ENCODE results near the gene SLC13A5.
"Not testable (repeated sequence)": the region's sequence is repeated elsewhere in the genome, so short reads cannot be mapped to it uniquely, and the experiment has no call there.

The SLC13A5 gene

GRCh38 chr17:6658411-6658810 is 54.8 kb downstream of the SLC13A5 start:
- FAIRE-seq = not testable (repeated sequence)

- no peak for FAIRE-seq
These were observed 55.4 kb downstream of the SLC13A5 start for GRCh38 chr17:6657633-6658287.

DNA sequence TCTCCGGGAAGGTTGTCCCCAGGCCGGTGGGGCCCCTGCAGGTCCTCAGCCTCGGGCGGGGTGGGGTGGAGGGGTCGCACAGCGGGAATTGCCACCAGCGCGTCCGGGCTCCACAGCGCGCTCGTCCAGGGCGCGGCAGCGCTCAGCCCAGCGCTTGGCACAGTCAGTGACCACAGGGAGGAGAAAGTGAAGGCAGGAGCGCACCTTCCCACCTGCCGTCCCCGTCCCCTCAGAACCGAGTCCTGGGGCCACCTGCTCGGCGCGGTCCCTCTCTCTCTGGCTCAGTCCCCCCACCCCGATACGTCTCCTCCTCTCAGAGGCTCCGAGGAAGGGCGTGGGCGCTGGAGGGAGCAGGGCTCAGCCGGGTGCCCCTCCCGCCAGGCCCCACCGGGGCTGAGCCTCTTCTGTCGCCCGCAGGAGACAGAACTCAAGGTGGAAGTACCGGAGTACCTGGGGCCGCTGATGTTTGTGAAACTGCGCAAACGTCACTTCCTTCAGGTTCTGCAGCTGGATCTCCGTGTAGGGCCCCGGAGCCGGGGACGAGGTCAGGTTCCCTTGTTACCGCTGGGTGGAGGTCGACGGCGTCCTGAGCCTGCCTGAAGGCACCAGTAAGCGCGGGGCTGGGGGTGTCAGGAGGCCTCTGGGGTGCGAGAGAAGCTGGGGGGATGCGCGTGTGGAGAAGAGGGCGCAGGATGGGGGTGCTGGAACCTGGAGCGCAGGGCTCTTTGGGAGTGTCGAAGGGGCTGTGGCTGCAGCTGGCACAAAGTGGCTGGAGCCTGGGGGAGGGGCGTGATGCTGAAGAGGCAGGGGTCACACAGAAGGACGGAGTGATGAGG is 56.2 kb downstream of the SLC13A5 start:
- FAIRE-seq = not testable (repeated sequence)

GRCh38 chr17:6655732-6656361 is 57.3 kb downstream of the SLC13A5 start:
- FAIRE-seq = not testable (repeated sequence)

- FAIRE-seq = no peak
These were observed 58.1 kb downstream of the SLC13A5 start for GRCh38 chr17:6654841-6655731.

- no peak for FAIRE-seq
These were observed 61.2 kb downstream of the SLC13A5 start for GRCh38 chr17:6651919-6652452.

- peak; percentile 43 for FAIRE-seq
These were observed 61.7 kb downstream of the SLC13A5 start, which contains the start of the genes C17orf100 and MED31 for GRCh38 chr17:6651354-6651918. Gene C17orf100, plus strand, starts transcription at chr17:6651762. Its CDS starts 152 bp downstream, at chr17:6651914. Gene MED31, minus strand, starts transcription at chr17:6651605. Its CDS starts 77 bp downstream, at chr17:6651528.

- FAIRE-seq = no peak
These were observed 65.0 kb downstream of the SLC13A5 start for GRCh38 chr17:6648181-6648580.

- no peak for FAIRE-seq
These were observed 69.6 kb downstream of the SLC13A5 start for GRCh38 chr17:6643451-6644125.

DNA sequence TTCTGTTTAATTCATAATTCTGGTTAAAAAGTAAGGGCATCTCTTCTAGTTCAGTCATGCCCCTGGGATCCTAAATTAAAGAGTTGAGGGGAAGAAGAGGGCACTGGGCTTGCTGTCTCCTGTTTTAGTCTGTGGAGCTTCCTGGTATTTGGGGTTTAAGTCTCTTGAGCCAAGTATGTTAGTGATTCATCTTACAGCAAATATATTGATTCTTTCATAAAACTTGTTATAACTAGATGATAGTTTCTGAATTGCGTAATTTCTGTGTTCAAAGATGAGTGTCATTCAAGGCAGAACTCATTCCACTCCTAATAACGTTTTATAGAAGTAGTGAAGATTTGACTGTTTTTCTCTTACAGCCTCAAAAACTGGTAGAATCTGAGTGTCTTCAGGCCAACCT is 70.6 kb downstream of the SLC13A5 start:
- no peak for FAIRE-seq

- FAIRE-seq = no peak
These were observed 71.8 kb downstream of the SLC13A5 start for GRCh38 chr17:6641247-6641863.

- FAIRE-seq = no peak
These were observed 72.5 kb downstream of the SLC13A5 start, which contains the start of the genes KIAA0753 and TXNDC17 for GRCh38 chr17:6640536-6641246. Gene KIAA0753, minus strand, starts transcription at chr17:6640711. Its CDS starts 5,608 bp downstream, at chr17:6635103. Gene TXNDC17, plus strand, starts transcription at chr17:6641060. Its CDS starts 23 bp downstream, at chr17:6641083.

GRCh38 chr17:6639586-6640535 is 73.3 kb downstream of the SLC13A5 start:
- FAIRE-seq = no peak

DNA sequence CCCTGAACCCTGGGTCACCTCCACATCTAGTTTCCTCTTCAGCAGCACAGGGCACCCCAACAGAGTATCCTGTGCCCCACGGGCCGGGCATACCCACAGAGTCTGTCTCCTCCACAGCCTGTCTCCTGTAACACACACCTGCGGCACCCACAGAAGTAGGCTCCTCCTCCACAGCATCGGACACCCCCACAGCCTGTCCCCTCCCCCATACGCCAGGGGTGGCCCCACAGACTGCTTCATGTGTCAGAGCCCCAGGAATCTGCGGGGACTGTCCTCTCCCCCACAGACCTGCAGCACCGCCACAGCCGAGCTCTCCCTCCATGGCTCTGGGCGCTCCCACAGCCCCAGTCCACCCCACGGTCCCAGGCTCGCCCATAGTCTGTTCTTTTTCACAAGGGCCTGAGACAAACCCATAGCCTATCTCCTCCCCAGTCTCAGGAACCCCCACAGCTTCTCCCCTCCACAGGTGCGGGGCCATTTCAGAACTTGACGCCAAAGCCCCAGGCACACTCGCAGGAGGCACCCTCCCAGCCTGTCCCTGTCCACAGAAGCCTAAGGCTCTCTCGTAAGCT is 74.1 kb downstream of the SLC13A5 start:
- no peak for FAIRE-seq

DNA sequence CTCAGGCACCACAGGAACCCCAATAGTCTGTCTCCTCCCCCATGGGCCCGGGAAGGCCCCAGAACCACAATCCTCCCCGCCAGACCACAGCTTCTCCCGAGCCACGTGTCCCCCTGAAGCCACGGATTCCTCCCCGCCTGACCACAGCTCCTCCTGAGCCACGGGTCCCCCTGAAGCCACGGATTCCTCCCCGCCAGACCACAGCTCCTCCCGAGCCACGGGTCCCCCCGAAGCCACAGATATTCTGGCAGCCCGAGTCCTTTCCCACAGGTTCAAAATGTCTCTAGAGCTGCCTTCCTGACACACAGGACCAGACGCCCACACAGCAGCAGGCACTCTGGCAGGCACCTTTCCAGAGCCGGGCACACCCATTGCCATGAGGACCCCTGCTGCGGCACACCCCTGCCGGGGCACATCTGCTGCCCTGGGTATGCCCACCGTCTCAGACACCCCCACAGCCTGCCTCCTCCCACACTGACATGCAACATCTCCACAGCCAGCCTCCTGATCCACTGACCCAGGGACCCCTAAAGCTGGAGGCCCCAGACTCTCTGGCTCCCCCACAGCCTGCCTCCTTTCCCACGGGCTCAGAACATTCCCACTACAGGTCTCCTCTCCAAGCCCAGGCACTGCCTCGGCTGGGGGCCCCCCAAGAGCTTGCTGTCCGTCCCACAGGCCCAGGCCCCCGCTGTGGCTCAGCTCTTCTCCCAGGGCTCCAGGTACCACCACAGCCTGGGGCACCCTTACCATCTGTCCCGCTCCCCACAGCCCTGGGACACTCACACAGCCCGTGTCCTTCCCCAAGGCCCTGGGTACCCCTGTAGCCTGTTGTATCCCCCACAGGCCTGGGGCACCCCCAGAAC is 74.9 kb downstream of the SLC13A5 start:
- FAIRE-seq = no peak

GRCh38 chr17:6637458-6637840 is 75.7 kb downstream of the SLC13A5 start:
- FAIRE-seq = no peak
